DOHH2 (cell line): ENCODE measurements around the gene MZT2A.
"Not testable (repeated sequence)": the region's sequence is repeated elsewhere in the genome, so short reads cannot be mapped to it uniquely, and the experiment has no call there.

Experiments
- H3F3A ChIP-seq: fragments of 200-600 bp; sonication (generic), shearing (Covaris generic); 2 replicates; pipeline ENCODE4 v1.6.0; 2016; ENCODE audit warnings: antibody characterized with exemption, mild to moderate bottlenecking; ENCODE audit not compliant: control insufficient read depth, insufficient read depth
- H3K27ac ChIP-seq: fragments of 200-600 bp; sonication (generic); 2 replicates; pipeline ENCODE4 v1.5.1; 2014; ENCODE audit warnings: low read depth, mild to moderate bottlenecking, low read length, moderate library complexity
- H3K27me3 ChIP-seq: fragments of 200-600 bp; sonication (generic); 2 replicates; pipeline ENCODE4 v1.6.1; 2014; ENCODE audit warnings: mild to moderate bottlenecking, low read length, mixed read lengths; ENCODE audit not compliant: control insufficient read depth
- H3K36me3 ChIP-seq: fragments of 200-600 bp; sonication (generic); 2 replicates; pipeline ENCODE4 v1.6.1; 2014; ENCODE audit warnings: mild to moderate bottlenecking, low read length, moderate library complexity, mixed read lengths; ENCODE audit not compliant: control insufficient read depth
- H3K4me1 ChIP-seq: fragments of 200-600 bp; sonication (generic); 2 replicates; pipeline ENCODE4 v1.6.1; 2014; ENCODE audit warnings: mild to moderate bottlenecking, low read length, mixed read lengths; ENCODE audit not compliant: control insufficient read depth
- H3K4me2 ChIP-seq: fragments of 200-600 bp; sonication (generic); 2 replicates; pipeline ENCODE4 v1.6.0; 2014; ENCODE audit warnings: mild to moderate bottlenecking, low read length, moderate library complexity
- H3K4me3 ChIP-seq: fragments of 200-600 bp; sonication (generic); 2 replicates; pipeline ENCODE4 v1.5.1; 2014; ENCODE audit warnings: mild to moderate bottlenecking, low read length, mixed read lengths
- H3K79me2 ChIP-seq: fragments of 200-600 bp; sonication (generic); 2 replicates; pipeline ENCODE4 v1.6.1; 2014; ENCODE audit warnings: mild to moderate bottlenecking, low read length, mixed read lengths; ENCODE audit not compliant: control insufficient read depth
- H3K9me2 ChIP-seq: fragments of 200-600 bp; sonication (generic); replicated peaks from 2 replicates; pipeline ENCODE4 v1.6.1; 2014; ENCODE audit warnings: mild to moderate bottlenecking, low read length, mixed read lengths; ENCODE audit not compliant: control insufficient read depth
- H3K9me3 ChIP-seq: fragments of 200-600 bp; sonication (generic); 2 replicates; pipeline ENCODE4 v1.6.1; 2014; ENCODE audit warnings: antibody characterized with exemption, low read length, mixed read lengths; ENCODE audit not compliant: control insufficient read depth, insufficient read depth
- H4K20me1 ChIP-seq: fragments of 200-600 bp; sonication (generic); 2 replicates; pipeline ENCODE4 v1.6.0; 2014; ENCODE audit warnings: low read depth, mild to moderate bottlenecking, antibody characterized with exemption, low read length, moderate library complexity; ENCODE audit not compliant: control insufficient read depth, insufficient read depth
- CTCF ChIP-seq: fragments of 200-600 bp; sonication (generic); IDR thresholded peaks from one replicate; pipeline ENCODE4 v1.5.1; 2014; ENCODE audit warnings: antibody characterized with exemption, mild to moderate bottlenecking, low read depth, low read length; ENCODE audit not compliant: poor library complexity, severe bottlenecking
- EZH2phosphoT487 ChIP-seq: fragments of 200-600 bp; sonication (generic); IDR thresholded peaks from 2 replicates; pipeline ENCODE4 v1.6.1; 2017; ENCODE audit warnings: borderline replicate concordance, mild to moderate bottlenecking, antibody characterized with exemption, low read length, moderate library complexity, mixed read lengths

MZT2A gene

GRCh38 chr2:131492015-131492417 lies at the start of gene MZT2A:
TSS of gene MZT2A (minus strand) at chr2:131492397. CDS start at chr2:131492376, 21 bp downstream.
- peak within 1 kb of the TSS; percentile 75 for H3K27ac ChIP-seq
- H3K4me1 ChIP-seq, result peaks cover 36% of the 10 kb centered on the region
- H3K4me3 ChIP-seq, result peak within 1 kb of the TSS; percentile 90
- not testable (repeated sequence) for H4K20me1 ChIP-seq, H3K27me3 ChIP-seq, H3K9me2 ChIP-seq, H3F3A ChIP-seq, H3K9me3 ChIP-seq
- H3K4me2 ChIP-seq, result peak within 1 kb of the TSS; percentile 73
- peaks cover 98% of the 10 kb centered on the region for H3K79me2 ChIP-seq
- peaks cover 66% of the 10 kb centered on the region for H3K36me3 ChIP-seq

GRCh38 chr2:131538856-131539255 lies 46.7 kb upstream of the MZT2A start:
- not testable (repeated sequence) for H3F3A ChIP-seq, H3K79me2 ChIP-seq, H3K9me2 ChIP-seq, H3K27ac ChIP-seq, H3K4me2 ChIP-seq, H4K20me1 ChIP-seq, H3K4me3 ChIP-seq, H3K27me3 ChIP-seq, H3K36me3 ChIP-seq, H3K9me3 ChIP-seq, H3K4me1 ChIP-seq

- H3K4me3 ChIP-seq, H3K79me2 ChIP-seq, H3F3A ChIP-seq, H3K27ac ChIP-seq, H3K9me3 ChIP-seq, H3K36me3 ChIP-seq, H3K9me2 ChIP-seq, H3K27me3 ChIP-seq, H3K4me2 ChIP-seq, H3K4me1 ChIP-seq, H4K20me1 ChIP-seq: not testable (repeated sequence)
These were observed 44.6 kb upstream of the MZT2A start for GRCh38 chr2:131536841-131537240.

GRCh38 chr2:131535951-131536826 lies 44.0 kb upstream of the MZT2A start:
- H3K79me2 ChIP-seq, H3K4me2 ChIP-seq, H3K4me1 ChIP-seq, H3K36me3 ChIP-seq, H3K27ac ChIP-seq, H3K27me3 ChIP-seq, H3K9me3 ChIP-seq, H3F3A ChIP-seq, H4K20me1 ChIP-seq, H3K9me2 ChIP-seq, H3K4me3 ChIP-seq: not testable (repeated sequence)

- no peaks in the 10 kb centered on the region for H3K9me2 ChIP-seq
- H3K36me3 ChIP-seq, result no peaks in the 10 kb centered on the region
- H3K4me1 ChIP-seq, result no peaks in the 10 kb centered on the region
- H3K27ac ChIP-seq, result no peak overlapping the region
- no peaks in the 10 kb centered on the region for H3K9me3 ChIP-seq
- H3K4me3 ChIP-seq, result no peak overlapping the region
- H3K79me2 ChIP-seq, result no peaks in the 10 kb centered on the region
- no peaks in the 10 kb centered on the region for H4K20me1 ChIP-seq
- no peak overlapping the region for H3K4me2 ChIP-seq
- TF ChIP-seq EZH2phosphoT487 (no peak), CTCF (no peak)
- H3F3A ChIP-seq, result no peaks in the 10 kb centered on the region; the same call in 1 of the 2 replicates
- no peaks in the 10 kb centered on the region for H3K27me3 ChIP-seq
These were observed 43.3 kb upstream of the MZT2A start for GRCh38 chr2:131535526-131535925.

- H3K9me3 ChIP-seq, H3F3A ChIP-seq, H3K79me2 ChIP-seq, H3K27ac ChIP-seq, H3K36me3 ChIP-seq, H3K4me2 ChIP-seq, H3K27me3 ChIP-seq, H4K20me1 ChIP-seq, H3K4me3 ChIP-seq, H3K4me1 ChIP-seq, H3K9me2 ChIP-seq: not testable (repeated sequence)
These were observed 42.8 kb upstream of the MZT2A start for GRCh38 chr2:131534965-131535364.

GRCh38 chr2:131534317-131534672 lies 42.1 kb upstream of the MZT2A start:
- not testable (repeated sequence) for H3K79me2 ChIP-seq, H3K36me3 ChIP-seq, H3K27me3 ChIP-seq, H3K4me2 ChIP-seq, H3K9me2 ChIP-seq, H3K9me3 ChIP-seq, H3K4me3 ChIP-seq, H3F3A ChIP-seq, H3K27ac ChIP-seq, H4K20me1 ChIP-seq, H3K4me1 ChIP-seq
